ENCODE data around the gene BIRC5. TPM values are rescaled to one million over a fixed set of nuclear protein-coding genes. Genes with fewer than 3 reads are reported as not detected.

Gene BIRC5
- total RNA-seq, 1 donor from 2014 or later = 5.8 TPM

DNA sequence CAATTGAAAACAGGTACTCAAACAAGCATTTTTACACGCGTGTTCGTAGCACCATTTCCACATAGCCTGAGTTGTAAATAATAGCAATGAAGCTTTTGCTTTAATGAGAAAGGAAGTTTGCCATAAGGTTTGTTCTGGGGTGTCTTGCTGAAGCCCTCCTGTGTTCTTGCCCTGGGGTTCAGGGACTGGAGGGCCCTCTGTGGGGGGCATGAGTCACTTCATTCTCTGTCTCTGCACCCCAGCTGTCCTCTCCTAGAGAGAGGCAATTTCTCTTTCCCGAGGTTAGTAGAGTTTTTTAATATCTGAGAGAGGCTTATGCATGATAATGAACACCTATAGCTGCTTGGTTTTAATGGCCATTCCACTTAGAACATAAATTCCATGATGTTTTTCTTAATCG is 17.3 kb upstream of the BIRC5 start:
- Histone ChIP-seq H3K36me3 (ENCODE audit: insufficient read depth, low read length) (no peaks in the 10 kb centered on the region), H3K27me3 (ENCODE audit: insufficient read depth, low read length) (no peaks in the 10 kb centered on the region), H3K27ac (ENCODE audit: low read depth, low read length) (no peak overlapping the region), H4K20me1 (ENCODE audit: insufficient read depth, low read length) (no peaks in the 10 kb centered on the region), H3K4me2 (ENCODE audit: low read length) (no peak overlapping the region), H3K4me3 (ENCODE audit: insufficient read depth, low read depth, low read length) (no peak overlapping the region), H3K4me1 (ENCODE audit: insufficient read depth, low read length) (peaks cover 8% of the 10 kb centered on the region), H3K9me3 (ENCODE audit: insufficient read depth, low read depth, low read length) (no peaks in the 10 kb centered on the region), H3K79me2 (ENCODE audit: insufficient read depth, low read length) (no peaks in the 10 kb centered on the region), H2AFZ (ENCODE audit: low read depth, low read length) (no peak overlapping the region), H3K9ac (ENCODE audit: low read length) (no peak overlapping the region)
- Mint-ChIP-seq H3K9me3 (ENCODE audit: unreplicated experiment) (no peaks in the 10 kb centered on the region), H3K27ac (ENCODE audit: unreplicated experiment) (peak overlapping the region; percentile 12), H3K4me3 (ENCODE audit: unreplicated experiment) (no peak overlapping the region), H3K36me3 (ENCODE audit: low read depth, unreplicated experiment) (peaks cover 17% of the 10 kb centered on the region), H3K4me1 (ENCODE audit: low read depth, unreplicated experiment) (peaks cover 19% of the 10 kb centered on the region), H3K27me3 (ENCODE audit: low read depth, unreplicated experiment) (no peaks in the 10 kb centered on the region)
- TF ChIP-seq, protein P1, sequence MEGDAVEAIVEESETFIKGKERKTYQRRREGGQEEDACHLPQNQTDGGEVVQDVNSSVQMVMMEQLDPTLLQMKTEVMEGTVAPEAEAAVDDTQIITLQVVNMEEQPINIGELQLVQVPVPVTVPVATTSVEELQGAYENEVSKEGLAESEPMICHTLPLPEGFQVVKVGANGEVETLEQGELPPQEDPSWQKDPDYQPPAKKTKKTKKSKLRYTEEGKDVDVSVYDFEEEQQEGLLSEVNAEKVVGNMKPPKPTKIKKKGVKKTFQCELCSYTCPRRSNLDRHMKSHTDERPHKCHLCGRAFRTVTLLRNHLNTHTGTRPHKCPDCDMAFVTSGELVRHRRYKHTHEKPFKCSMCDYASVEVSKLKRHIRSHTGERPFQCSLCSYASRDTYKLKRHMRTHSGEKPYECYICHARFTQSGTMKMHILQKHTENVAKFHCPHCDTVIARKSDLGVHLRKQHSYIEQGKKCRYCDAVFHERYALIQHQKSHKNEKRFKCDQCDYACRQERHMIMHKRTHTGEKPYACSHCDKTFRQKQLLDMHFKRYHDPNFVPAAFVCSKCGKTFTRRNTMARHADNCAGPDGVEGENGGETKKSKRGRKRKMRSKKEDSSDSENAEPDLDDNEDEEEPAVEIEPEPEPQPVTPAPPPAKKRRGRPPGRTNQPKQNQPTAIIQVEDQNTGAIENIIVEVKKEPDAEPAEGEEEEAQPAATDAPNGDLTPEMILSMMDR (IDR thresholded peaks at IDR 0.05; ENCODE audit: insufficient read depth, low read depth, low read length) = no peak
- no peak for TF ChIP-seq EZH2 (IDR thresholded peaks at IDR 0.05; ENCODE audit: insufficient read depth, low read length)
- FAIRE-seq (no peak), DNase-seq (ENCODE audit: low read depth) (no peak)

DNA sequence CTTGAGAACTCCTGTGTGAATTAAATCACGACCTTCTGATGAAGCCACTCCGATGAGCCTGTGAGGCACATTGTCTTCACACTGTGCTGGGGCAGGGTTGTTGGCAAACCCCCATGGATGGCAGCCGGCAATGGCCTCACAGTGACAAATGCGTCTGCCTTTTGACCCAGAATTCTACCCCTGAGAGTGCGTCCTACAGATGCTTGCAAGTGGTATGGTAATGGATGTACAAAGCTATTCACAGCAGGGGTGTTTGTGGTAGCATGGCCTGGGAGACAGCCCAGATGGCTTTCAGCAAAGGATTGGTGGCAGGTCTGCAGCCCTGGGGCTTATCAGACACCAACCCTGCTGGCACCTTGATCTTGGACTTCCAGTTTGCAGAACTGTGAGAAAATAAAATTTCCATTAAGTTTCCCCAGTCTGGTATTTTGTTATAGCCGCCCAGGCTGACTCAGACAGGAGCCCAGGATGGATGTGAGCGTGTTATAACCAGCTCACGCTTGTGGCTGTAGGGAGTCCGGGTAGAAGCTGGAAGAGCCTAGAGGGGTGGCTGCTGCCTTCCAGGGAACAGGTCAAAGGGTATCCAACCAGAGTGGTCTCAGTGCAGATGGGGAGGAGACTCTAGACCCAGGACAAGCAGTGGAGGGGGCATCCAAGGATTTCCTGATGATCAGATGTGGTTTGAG is 16.8 kb upstream of the BIRC5 start:
- Mint-ChIP-seq H3K4me1 (ENCODE audit: low read depth, unreplicated experiment) (peaks cover 19% of the 10 kb centered on the region), H3K36me3 (ENCODE audit: low read depth, unreplicated experiment) (peaks cover 17% of the 10 kb centered on the region), H3K9me3 (ENCODE audit: unreplicated experiment) (no peaks in the 10 kb centered on the region), H3K4me3 (ENCODE audit: unreplicated experiment) (no peak overlapping the region), H3K27me3 (ENCODE audit: low read depth, unreplicated experiment) (no peaks in the 10 kb centered on the region), H3K27ac (ENCODE audit: unreplicated experiment) (no peak overlapping the region)
- no peak for FAIRE-seq
- H3K9me3 ChIP-seq (ENCODE audit: insufficient read depth, low read depth, low read length) = no peaks in the 10 kb centered on the region
- no peak overlapping the region for H3K9ac ChIP-seq (ENCODE audit: low read length)
- H3K27ac ChIP-seq (ENCODE audit: low read depth, low read length) = no peak overlapping the region
- H3K36me3 ChIP-seq (ENCODE audit: insufficient read depth, low read length) = no peaks in the 10 kb centered on the region
- no peak for TF ChIP-seq EZH2 (IDR thresholded peaks at IDR 0.05; ENCODE audit: insufficient read depth, low read length)
- TF ChIP-seq, protein P1 (IDR thresholded peaks at IDR 0.05; ENCODE audit: insufficient read depth, low read depth, low read length) = no peak
- H3K4me1 ChIP-seq (ENCODE audit: insufficient read depth, low read length) = peaks cover 8% of the 10 kb centered on the region
- no peaks in the 10 kb centered on the region for H3K27me3 ChIP-seq (ENCODE audit: insufficient read depth, low read length)
- H2AFZ ChIP-seq (ENCODE audit: low read depth, low read length) = no peak overlapping the region
- H3K4me2 ChIP-seq (ENCODE audit: low read length) = no peak overlapping the region
- H3K4me3 ChIP-seq (ENCODE audit: insufficient read depth, low read depth, low read length) = no peak overlapping the region
- no peak for DNase-seq (ENCODE audit: low read depth)
- no peaks in the 10 kb centered on the region for H4K20me1 ChIP-seq (ENCODE audit: insufficient read depth, low read length)
- no peaks in the 10 kb centered on the region for H3K79me2 ChIP-seq (ENCODE audit: insufficient read depth, low read length)

GRCh38 chr17:78200451-78200850 is 13.6 kb upstream of the BIRC5 start:
- Histone ChIP-seq H3K9ac (ENCODE audit: low read length) (no peak overlapping the region), H3K4me2 (ENCODE audit: low read length) (no peak overlapping the region), H2AFZ (ENCODE audit: low read depth, low read length) (no peak overlapping the region), H3K9me3 (ENCODE audit: insufficient read depth, low read depth, low read length) (no peaks in the 10 kb centered on the region), H3K27me3 (ENCODE audit: insufficient read depth, low read length) (no peaks in the 10 kb centered on the region), H3K4me1 (ENCODE audit: insufficient read depth, low read length) (peaks cover 8% of the 10 kb centered on the region), H3K27ac (ENCODE audit: low read depth, low read length) (no peak overlapping the region), H3K79me2 (ENCODE audit: insufficient read depth, low read length) (no peaks in the 10 kb centered on the region), H4K20me1 (ENCODE audit: insufficient read depth, low read length) (no peaks in the 10 kb centered on the region), H3K4me3 (ENCODE audit: insufficient read depth, low read depth, low read length) (no peak overlapping the region), H3K36me3 (ENCODE audit: insufficient read depth, low read length) (no peaks in the 10 kb centered on the region)
- FAIRE-seq = no peak
- peaks cover 2% of the 10 kb centered on the region for H3K9me3 Mint-ChIP-seq (ENCODE audit: unreplicated experiment)
- no peak for TF ChIP-seq EZH2 (IDR thresholded peaks at IDR 0.05; ENCODE audit: insufficient read depth, low read length)
- TF ChIP-seq, protein P1 (IDR thresholded peaks at IDR 0.05; ENCODE audit: insufficient read depth, low read depth, low read length) = no peak
- H3K27me3 Mint-ChIP-seq (ENCODE audit: low read depth, unreplicated experiment) = no peaks in the 10 kb centered on the region
- H3K36me3 Mint-ChIP-seq (ENCODE audit: low read depth, unreplicated experiment) = peaks cover 17% of the 10 kb centered on the region
- H3K4me3 Mint-ChIP-seq (ENCODE audit: unreplicated experiment) = no peak overlapping the region
- H3K27ac Mint-ChIP-seq (ENCODE audit: unreplicated experiment) = no peak overlapping the region
- peaks cover 19% of the 10 kb centered on the region for H3K4me1 Mint-ChIP-seq (ENCODE audit: low read depth, unreplicated experiment)
- DNase-seq (ENCODE audit: low read depth) = no peak

All from astrocyte (in vitro differentiated cells and primary cell).